WI38 (cell line): Measurements from ENCODE around the gene RIOK2.
"Not testable (repeated sequence)": the region's sequence is repeated elsewhere in the genome, so short reads cannot be mapped to it uniquely, and the experiment has no call there.

ENCODE experiments used
- H3K4me3 ChIP-seq: 2 replicates; pipeline ENCODE4 v1.5.1; 2011; ENCODE audit warnings: low read depth, mild to moderate bottlenecking, control low read depth, low read length
- CTCF ChIP-seq: IDR thresholded peaks from 2 replicates; pipeline ENCODE4 v1.5.1; 2012; ENCODE audit warnings: low read depth, mild to moderate bottlenecking, control low read depth, low read length

Gene RIOK2

DNA sequence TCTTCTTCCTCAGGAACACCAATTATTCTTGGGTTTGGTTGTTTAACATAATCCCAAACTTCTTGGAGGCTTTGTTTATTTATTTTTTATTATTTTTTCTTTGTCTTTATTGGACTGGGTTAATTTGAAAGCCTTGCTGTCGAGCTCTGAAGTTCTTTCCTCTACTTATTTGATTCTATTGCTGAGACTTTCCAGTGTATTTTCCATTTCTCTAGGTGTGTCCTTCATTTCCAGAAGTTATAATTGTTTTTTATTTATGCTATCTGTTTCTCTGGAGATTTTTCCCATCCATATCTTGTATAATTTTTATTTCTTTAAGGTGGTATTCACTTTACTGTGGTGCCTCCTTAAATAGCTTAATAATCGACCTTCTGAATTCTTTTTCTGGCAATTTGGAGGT lies 8.8 kb upstream of the RIOK2 start:
- no peak overlapping the region for H3K4me3 ChIP-seq
- no peak for TF ChIP-seq CTCF

DNA sequence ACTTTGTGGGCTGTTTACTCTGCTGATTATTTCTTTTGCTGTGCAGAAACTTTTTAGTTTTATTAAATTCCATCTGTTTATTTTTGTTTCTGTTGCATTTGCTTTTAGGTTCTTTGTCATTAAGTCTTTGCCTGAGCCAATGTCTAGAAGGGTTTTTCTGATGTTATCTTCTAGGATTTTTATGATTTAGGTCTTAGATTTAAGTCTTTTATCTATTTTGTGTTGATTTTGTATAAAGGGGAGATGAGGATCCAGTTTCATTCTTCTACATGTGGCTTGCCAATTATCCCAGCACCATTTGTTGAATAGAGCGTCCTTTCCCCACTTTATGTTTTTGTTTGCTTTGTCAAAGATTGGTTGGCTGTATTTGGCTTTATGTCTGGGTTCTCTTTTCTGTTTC lies 6.5 kb upstream of the RIOK2 start:
- H3K4me3 ChIP-seq: not testable (repeated sequence)

- peak overlapping the region; percentile 72 for H3K4me3 ChIP-seq
- TF ChIP-seq CTCF: no peak
Measured at GRCh38 chr5:97183930-97184213, 825 bp upstream of the RIOK2 start.

DNA sequence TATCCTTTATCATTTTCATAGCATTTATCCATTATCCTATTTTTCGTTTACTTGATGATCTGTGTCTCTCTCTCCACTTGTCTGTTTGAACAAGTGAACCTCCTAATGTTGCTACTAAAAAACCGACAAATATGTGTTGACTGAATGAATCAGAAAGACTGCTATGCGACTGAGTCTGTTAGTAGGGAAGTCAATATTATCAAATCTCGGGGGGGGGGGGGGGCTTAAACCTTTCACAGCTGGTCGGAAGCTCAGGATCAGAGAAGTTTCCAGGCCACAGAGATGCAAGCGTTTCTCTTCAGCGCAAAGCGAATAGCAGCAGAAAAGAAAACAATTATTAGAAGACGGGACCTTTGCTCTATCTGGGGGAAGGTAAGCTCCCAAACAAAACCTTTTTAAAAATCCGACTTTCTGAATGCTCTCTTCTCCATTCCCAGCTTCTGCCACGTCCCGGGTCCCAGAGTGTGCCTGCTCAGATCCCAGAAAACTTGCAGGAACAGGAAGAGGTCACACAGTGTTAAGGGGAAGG lies 412 bp downstream of the RIOK2 start:
- TF ChIP-seq CTCF: no peak
- peak overlapping the region; percentile 72 for H3K4me3 ChIP-seq

GRCh38 chr5:97181856-97182545 lies 1.0 kb downstream of the RIOK2 start:
- no peak for TF ChIP-seq CTCF
- peak overlapping the region; percentile 72 for H3K4me3 ChIP-seq

- H3K4me3 ChIP-seq: not testable (repeated sequence)
Measured at GRCh38 chr5:97179457-97179856, 3.6 kb downstream of the RIOK2 start.

DNA sequence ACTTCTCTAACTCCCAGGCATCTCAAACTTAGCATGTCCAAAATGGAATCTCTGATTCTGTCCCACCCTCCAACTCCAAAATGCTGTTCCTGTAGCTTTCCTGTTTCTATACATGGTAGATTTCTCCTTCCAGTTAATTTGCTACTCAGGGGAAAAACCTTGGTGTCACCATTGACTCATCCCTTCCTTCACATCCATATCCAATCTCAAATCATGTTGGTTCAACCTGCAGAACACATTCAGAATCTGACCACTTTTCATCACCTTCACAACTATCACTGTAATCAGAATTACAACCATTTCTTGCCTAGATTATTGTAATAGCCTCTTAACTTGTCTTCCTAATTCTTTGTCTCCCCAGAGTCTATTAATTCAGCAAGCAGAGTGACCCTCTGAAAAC lies 10.8 kb downstream of the RIOK2 start:
- H3K4me3 ChIP-seq: no peak overlapping the region
- TF ChIP-seq CTCF: no peak

GRCh38 chr5:97171703-97172102 lies 11.3 kb downstream of the RIOK2 start:
- TF ChIP-seq CTCF: no peak
- no peak overlapping the region for H3K4me3 ChIP-seq
